ENCODE data around the gene HKDC1. TPM values are rescaled to one million over a fixed set of nuclear protein-coding genes. Genes with fewer than 3 reads are reported as not detected.

The HKDC1 gene
- total RNA-seq, 2 experiments from 2014 or later, result not detected

DNA sequence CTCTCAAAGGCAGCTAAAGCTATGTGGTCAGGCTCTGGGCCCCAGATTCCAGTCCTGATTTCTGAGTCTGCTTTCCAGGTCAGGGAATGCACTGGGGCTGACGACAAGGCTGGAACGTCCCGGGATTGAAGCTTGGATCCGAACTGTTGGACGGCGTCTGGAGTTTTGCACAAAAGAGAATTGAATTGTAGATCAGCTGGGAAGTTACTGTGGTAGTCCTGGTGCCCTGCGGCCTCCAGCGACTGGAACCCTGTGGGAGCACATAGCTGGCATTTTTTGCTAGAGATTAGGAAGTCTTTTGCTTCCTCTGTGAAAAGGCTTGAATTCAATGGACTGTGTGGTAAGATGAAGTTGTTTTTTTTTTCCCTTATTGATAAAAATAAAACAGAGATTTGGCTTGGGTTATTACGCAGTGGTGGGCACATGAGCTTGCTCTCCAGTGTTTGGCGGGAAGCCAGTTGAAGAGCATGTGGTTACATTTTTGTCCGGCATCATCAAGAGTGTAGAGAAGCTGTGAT is 58.4 kb downstream of the HKDC1 start, which contains the start of gene HK1:
Gene HK1, plus strand, starts transcription at position 51 of the 518 bp plus-strand sequence.
- intact Hi-C loops (cut with micrococcal nuclease; ENCODE audit: unreplicated experiment), result no loop called here
- H3K4me2 ChIP-seq (ENCODE audit: low read length), result peak within 1 kb of the TSS; percentile 71
- no TSS peak for BruUV-seq (replicated peaks)
- TF ChIP-seq, protein P1, sequence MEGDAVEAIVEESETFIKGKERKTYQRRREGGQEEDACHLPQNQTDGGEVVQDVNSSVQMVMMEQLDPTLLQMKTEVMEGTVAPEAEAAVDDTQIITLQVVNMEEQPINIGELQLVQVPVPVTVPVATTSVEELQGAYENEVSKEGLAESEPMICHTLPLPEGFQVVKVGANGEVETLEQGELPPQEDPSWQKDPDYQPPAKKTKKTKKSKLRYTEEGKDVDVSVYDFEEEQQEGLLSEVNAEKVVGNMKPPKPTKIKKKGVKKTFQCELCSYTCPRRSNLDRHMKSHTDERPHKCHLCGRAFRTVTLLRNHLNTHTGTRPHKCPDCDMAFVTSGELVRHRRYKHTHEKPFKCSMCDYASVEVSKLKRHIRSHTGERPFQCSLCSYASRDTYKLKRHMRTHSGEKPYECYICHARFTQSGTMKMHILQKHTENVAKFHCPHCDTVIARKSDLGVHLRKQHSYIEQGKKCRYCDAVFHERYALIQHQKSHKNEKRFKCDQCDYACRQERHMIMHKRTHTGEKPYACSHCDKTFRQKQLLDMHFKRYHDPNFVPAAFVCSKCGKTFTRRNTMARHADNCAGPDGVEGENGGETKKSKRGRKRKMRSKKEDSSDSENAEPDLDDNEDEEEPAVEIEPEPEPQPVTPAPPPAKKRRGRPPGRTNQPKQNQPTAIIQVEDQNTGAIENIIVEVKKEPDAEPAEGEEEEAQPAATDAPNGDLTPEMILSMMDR (conservative IDR thresholded peaks at IDR 0.05; ENCODE audit: low read length), result no peak
- TF ChIP-seq EZH2phosphoT487 (IDR thresholded peaks at IDR 0.05; ENCODE audit: borderline replicate concordance, low read depth, low read length), result no peak
- no peaks in the 10 kb centered on the region for H3K79me2 ChIP-seq (ENCODE audit: insufficient read depth, low read depth, low read length)
- H3K9me2 ChIP-seq (ENCODE audit: insufficient read depth, low read length), result no peaks in the 10 kb centered on the region
- DNase-seq (ENCODE audit: low spot score), result no peak
- no peaks in the 10 kb centered on the region for H3K36me3 ChIP-seq (ENCODE audit: insufficient read depth, low read length)
- no peaks in the 10 kb centered on the region for H4K20me1 ChIP-seq (ENCODE audit: insufficient read depth, low read length)
- peak within 1 kb of the TSS; percentile 88 for H2AFZ ChIP-seq (ENCODE audit: low read length)
- peaks cover 29% of the 10 kb centered on the region for H3K4me1 ChIP-seq (ENCODE audit: insufficient read depth, low read length, poor library complexity, severe bottlenecking)
- H3K27ac ChIP-seq (ENCODE audit: low read depth, low read length, poor library complexity, severe bottlenecking), result peak within 1 kb of the TSS; percentile 74
- ChIA-PET CTCF (ENCODE audit: unreplicated experiment) (no interaction called here), POLR2A (interaction anchor here (0.6 kb wide), 1 partner anchor 847 kb away, joined by 3 read pairs; no protein-coding TSS in a partner anchor)
- peak within 1 kb of the TSS; percentile 42 for H3K4me3 ChIP-seq (ENCODE audit: low read depth, low read length, poor library complexity, severe bottlenecking)
- no peaks in the 10 kb centered on the region for H3K9me3 ChIP-seq (ENCODE audit: low read length)

DNA sequence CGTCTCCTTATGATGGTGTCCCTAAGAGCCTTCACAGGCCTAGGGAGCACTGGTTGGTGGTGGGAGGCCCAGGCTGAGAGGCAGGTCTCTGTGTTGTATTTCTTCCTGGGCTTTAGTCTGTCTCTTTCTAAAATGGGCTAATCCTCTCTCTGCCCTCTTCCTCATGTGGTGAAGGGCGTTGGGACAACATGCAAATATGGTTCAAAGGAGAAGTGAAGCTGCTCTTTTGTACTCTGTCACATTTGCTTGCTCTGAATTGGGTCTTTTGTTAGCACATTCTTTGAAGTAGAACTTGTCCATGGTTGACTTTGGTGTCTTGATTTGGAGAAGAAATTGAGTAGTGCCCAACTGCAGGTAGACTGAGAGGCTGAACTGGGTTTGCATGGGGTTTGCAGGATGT is 59.0 kb downstream of the HKDC1 start:
- Histone ChIP-seq H3K79me2 (ENCODE audit: insufficient read depth, low read depth, low read length) (no peaks in the 10 kb centered on the region), H3K9me3 (ENCODE audit: low read length) (no peaks in the 10 kb centered on the region), H3K9me2 (ENCODE audit: insufficient read depth, low read length) (no peaks in the 10 kb centered on the region), H3K4me3 (ENCODE audit: low read depth, low read length, poor library complexity, severe bottlenecking) (peak overlapping the region; percentile 42), H3K36me3 (ENCODE audit: insufficient read depth, low read length) (no peaks in the 10 kb centered on the region), H3K27ac (ENCODE audit: low read depth, low read length, poor library complexity, severe bottlenecking) (peak overlapping the region; percentile 74), H4K20me1 (ENCODE audit: insufficient read depth, low read length) (no peaks in the 10 kb centered on the region), H2AFZ (ENCODE audit: low read length) (peak overlapping the region; percentile 88), H3K4me2 (ENCODE audit: low read length) (peak overlapping the region; percentile 71), H3K4me1 (ENCODE audit: insufficient read depth, low read length, poor library complexity, severe bottlenecking) (peaks cover 32% of the 10 kb centered on the region)
- TF ChIP-seq, protein P1 (conservative IDR thresholded peaks at IDR 0.05; ENCODE audit: low read length), result no peak
- no peak for TF ChIP-seq EZH2phosphoT487 (IDR thresholded peaks at IDR 0.05; ENCODE audit: borderline replicate concordance, low read depth, low read length)
- CTCF ChIA-PET (ENCODE audit: unreplicated experiment), result no interaction called here
- BruUV-seq (replicated peaks), result no TSS peak
- intact Hi-C loops (cut with micrococcal nuclease; ENCODE audit: unreplicated experiment), result no loop called here
- DNase-seq (ENCODE audit: low spot score), result peak; percentile 80
- POLR2A ChIA-PET, result interaction anchor here (0.6 kb wide), 1 partner anchor 846 kb away, joined by 3 read pairs; no protein-coding TSS in a partner anchor
